ENCODE data around the gene RBBP4. TPM values are rescaled to one million over a fixed set of nuclear protein-coding genes. Genes with fewer than 3 reads are reported as not detected.

Gene RBBP4
- total RNA-seq, 4 donors from 2014 or later: 50.0 to 92.3 (median 53.0) TPM

DNA sequence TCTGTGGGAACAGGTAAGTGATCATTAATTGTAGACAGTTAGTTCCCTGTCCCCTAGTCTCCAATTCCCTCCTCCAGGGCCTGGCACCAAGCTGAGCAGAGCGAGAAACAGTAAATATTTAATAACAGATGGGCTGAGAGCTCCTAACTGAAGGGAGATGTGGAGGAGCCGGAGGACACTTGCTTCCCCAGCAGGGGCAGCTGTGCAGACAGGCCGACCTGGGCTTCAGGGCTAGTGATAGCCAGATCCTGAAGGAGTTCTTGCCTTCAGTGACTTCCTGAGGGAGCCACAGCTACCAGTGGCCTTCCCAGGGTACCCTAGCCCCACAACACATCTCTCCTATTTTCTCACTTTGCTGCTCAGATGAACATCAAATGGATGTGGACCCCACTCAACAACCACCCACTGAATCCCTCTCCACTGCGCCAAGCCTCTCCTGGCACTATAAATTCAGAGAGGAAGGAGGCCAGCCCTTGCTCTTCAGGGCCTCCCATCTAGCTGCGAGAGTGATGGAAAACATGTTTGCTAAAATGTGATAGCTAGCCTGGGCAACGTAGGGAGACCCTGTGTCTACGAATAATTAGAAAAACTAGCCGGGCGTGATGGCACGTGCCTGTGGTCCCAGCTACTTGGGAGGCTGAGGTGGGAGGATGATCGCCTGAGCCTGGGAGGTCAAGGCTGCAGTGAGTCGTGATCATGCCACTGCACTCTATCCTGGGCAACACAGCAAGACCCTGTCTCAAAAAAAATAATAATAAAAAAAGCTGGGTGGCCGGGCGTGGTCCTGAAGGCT, 78.4 kb downstream of the RBBP4 start:
- intact Hi-C loops (cut with DNase I; ENCODE audit: low total_unique reads) (no loop called here), in situ Hi-C loops (cut with MboI; ENCODE audit: low sequenced_read_pairs in 4 of 4) (no loop called here)
- no peak for ATAC-seq
- no peak overlapping the region for H3K4me3 ChIP-seq
- H3K36me3 ChIP-seq: no peaks in the 10 kb centered on the region
- no peak overlapping the region for H3K27ac ChIP-seq
- peaks cover 5 to 8% of the 10 kb centered on the region in 2 donors for H3K4me1 ChIP-seq
- no peaks in the 10 kb centered on the region for H3K9me3 ChIP-seq
- no peak for DNase-seq
- no peak for TF ChIP-seq POLR2A (IDR thresholded peaks at IDR 0.05)
- no peak for TF ChIP-seq CTCF (IDR thresholded peaks at IDR 0.05 in 4 of 5, conservative IDR thresholded peaks at IDR 0.05 in 1 of 5)
- H3K27me3 ChIP-seq: no peaks in the 10 kb centered on the region

GRCh38 chr1:32733582-32734321, 82.7 kb downstream of the RBBP4 start:
- Histone ChIP-seq H3K9me3 (no peaks in the 10 kb centered on the region), H3K4me1 (no peaks in the 10 kb centered on the region), H3K4me3 (no peak overlapping the region), H3K36me3 (no peaks in the 10 kb centered on the region), H3K27ac (no peak overlapping the region), H3K27me3 (no peaks in the 10 kb centered on the region)
- in situ Hi-C loops (cut with MboI; ENCODE audit: low sequenced_read_pairs in 4 of 4): no loop called here
- no peak for ATAC-seq
- no peak for DNase-seq
- TF ChIP-seq POLR2A (IDR thresholded peaks at IDR 0.05) (no peak), CTCF (IDR thresholded peaks at IDR 0.05 in 4 of 5, conservative IDR thresholded peaks at IDR 0.05 in 1 of 5) (no peak)
- intact Hi-C loops (cut with DNase I; ENCODE audit: low total_unique reads): no loop called here

Other genes with a start within 250 kb of the RBBP4 start
- gene ZBTB8B, start 186.1 kb upstream of the RBBP4 start, total RNA-seq: not detected
- 1 to 10 TPM; 2.5 to 5.2 (median 3.9) TPM for gene ZBTB8A, start 111.8 kb upstream of the RBBP4 start, total RNA-seq
- gene ZBTB8OS, start 658 bp upstream of the RBBP4 start, total RNA-seq: 10 to 100 TPM; 22.1 to 48.1 (median 27.1) TPM
- gene SYNC, start 51.6 kb downstream of the RBBP4 start, total RNA-seq: 100 to 1,000 TPM in 3 of 4 donors, 10 to 100 TPM in 1; 68.3 to 252 (median 158) TPM
- 10 to 100 TPM; 37.8 to 59.4 (median 55.9) TPM for gene YARS1, start 166.2 kb downstream of the RBBP4 start, total RNA-seq
- 10 to 100 TPM in 2 of 4 donors, 1 to 10 TPM in 2; 4.9 to 11.5 (median 9.9) TPM for gene S100PBP, start 166.4 kb downstream of the RBBP4 start, total RNA-seq
- 100 to 1,000 TPM in 3 of 4 donors, 10 to 100 TPM in 1; 39.6 to 274 (median 114) TPM for gene FNDC5, start 219.7 kb downstream of the RBBP4 start, total RNA-seq
- not detected for gene HPCA, start 235.3 kb downstream of the RBBP4 start, total RNA-seq

All from gastrocnemius medialis (tissue), 4 donors.